Vagina (tissue), 2 donors: ENCODE measurements around the gene DYSF.

Source experiments
- POLR2A ChIP-seq, 2 donors: fragments of 450-650 bp; IDR thresholded peaks; one replicate each; pipeline ENCODE4 v1.6.1; 2017; ENCODE audit warnings: antibody characterized with exemption in 2 of 2, mild to moderate bottlenecking in 2 of 2, moderate library complexity in 2 of 2
- POLR2AphosphoS5 ChIP-seq, 2 donors: sonication (generic); formaldehyde crosslinking; IDR thresholded peaks; one replicate each; pipeline ENCODE4 v1.9.0; 2017; ENCODE audit warnings: antibody characterized with exemption in 2 of 2, mild to moderate bottlenecking in 2 of 2, low read depth in 1 of 2; ENCODE audit not compliant: insufficient read depth in 1 of 2
- TF ChIP-seq, protein P1 (sequence below), 3 experiments: fragments of 450-650 bp in 2 of 3; fragments of 200-600 bp in 1 of 3; sonication (generic) in 1 of 3; IDR thresholded peaks; one replicate each; pipeline ENCODE4 v1.5.1; 2017 to 2019; ENCODE audit warnings: antibody characterized with exemption in 3 of 3, mild to moderate bottlenecking in 2 of 3, moderate library complexity in 2 of 3

DNA sequence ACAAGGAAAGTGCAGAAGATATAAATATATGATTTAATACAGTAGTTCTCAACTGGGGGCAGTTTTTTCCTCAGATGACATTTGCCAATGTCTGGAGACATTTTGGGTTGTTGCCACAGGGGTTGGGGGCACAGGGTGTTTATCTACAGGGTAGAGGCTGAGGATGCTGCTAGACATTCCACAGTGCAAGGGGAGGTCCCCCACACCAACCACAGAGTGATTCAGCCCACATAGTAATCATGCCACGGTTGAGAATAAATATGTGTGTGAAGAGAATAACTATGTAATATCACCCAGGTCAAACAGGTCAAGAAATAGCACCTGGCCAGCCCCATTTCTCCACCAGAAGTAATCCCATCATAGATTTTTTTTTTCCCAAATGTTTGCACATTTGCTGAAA, 17.9 kb downstream of the DYSF start:
- TF ChIP-seq, protein P1, sequence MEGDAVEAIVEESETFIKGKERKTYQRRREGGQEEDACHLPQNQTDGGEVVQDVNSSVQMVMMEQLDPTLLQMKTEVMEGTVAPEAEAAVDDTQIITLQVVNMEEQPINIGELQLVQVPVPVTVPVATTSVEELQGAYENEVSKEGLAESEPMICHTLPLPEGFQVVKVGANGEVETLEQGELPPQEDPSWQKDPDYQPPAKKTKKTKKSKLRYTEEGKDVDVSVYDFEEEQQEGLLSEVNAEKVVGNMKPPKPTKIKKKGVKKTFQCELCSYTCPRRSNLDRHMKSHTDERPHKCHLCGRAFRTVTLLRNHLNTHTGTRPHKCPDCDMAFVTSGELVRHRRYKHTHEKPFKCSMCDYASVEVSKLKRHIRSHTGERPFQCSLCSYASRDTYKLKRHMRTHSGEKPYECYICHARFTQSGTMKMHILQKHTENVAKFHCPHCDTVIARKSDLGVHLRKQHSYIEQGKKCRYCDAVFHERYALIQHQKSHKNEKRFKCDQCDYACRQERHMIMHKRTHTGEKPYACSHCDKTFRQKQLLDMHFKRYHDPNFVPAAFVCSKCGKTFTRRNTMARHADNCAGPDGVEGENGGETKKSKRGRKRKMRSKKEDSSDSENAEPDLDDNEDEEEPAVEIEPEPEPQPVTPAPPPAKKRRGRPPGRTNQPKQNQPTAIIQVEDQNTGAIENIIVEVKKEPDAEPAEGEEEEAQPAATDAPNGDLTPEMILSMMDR (IDR thresholded peaks at IDR 0.05), result no peak
- TF ChIP-seq POLR2AphosphoS5 (IDR thresholded peaks at IDR 0.05; ENCODE audit: insufficient read depth in 1 of 2, low read depth in 1 of 2), result no peak
- no peak for TF ChIP-seq POLR2A (IDR thresholded peaks at IDR 0.05)
